Parathyroid adenoma (tissue), 2 donors: ENCODE results near the gene CHRNG.

Source experiments
- H2AFZ ChIP-seq: fragments of 300-600 bp; sonication (generic); one replicate; pipeline ENCODE4 v1.7.0; 2017; ENCODE audit warnings: antibody characterized with exemption, mild to moderate bottlenecking
- H3K27ac ChIP-seq: fragments of 300-600 bp; sonication (generic); one replicate; pipeline ENCODE4 v1.7.0; 2017
- H3K27me3 ChIP-seq: fragments of 300-600 bp; sonication (generic); one replicate; pipeline ENCODE4 v1.7.0; 2017; ENCODE audit warnings: low read length; ENCODE audit not compliant: control insufficient read depth, insufficient read depth
- H3K36me3 ChIP-seq: fragments of 300-600 bp; sonication (generic); one replicate; pipeline ENCODE4 v1.7.0; 2017; ENCODE audit warnings: low read length; ENCODE audit not compliant: control insufficient read depth, insufficient read depth
- H3K4me1 ChIP-seq: fragments of 300-600 bp; sonication (generic); one replicate; pipeline ENCODE4 v1.7.0; 2017; ENCODE audit warnings: control low read depth
- H3K4me2 ChIP-seq: fragments of 300-600 bp; sonication (generic); one replicate; pipeline ENCODE4 v1.7.0; 2017; ENCODE audit warnings: low read length
- H3K4me3 ChIP-seq: fragments of 300-600 bp; sonication (generic); one replicate; pipeline ENCODE4 v1.7.0; 2017; ENCODE audit warnings: low read depth, low read length
- H3K79me2 ChIP-seq: fragments of 300-600 bp; sonication (generic); one replicate; pipeline ENCODE4 v1.7.0; 2017; ENCODE audit warnings: control low read depth
- H3K9ac ChIP-seq: fragments of 300-600 bp; sonication (generic); one replicate; pipeline ENCODE4 v1.7.0; 2017; ENCODE audit warnings: mild to moderate bottlenecking
- H3K9me3 ChIP-seq: fragments of 300-600 bp; sonication (generic); one replicate; pipeline ENCODE4 v1.7.0; 2017; ENCODE audit warnings: low read length; ENCODE audit not compliant: control insufficient read depth
- TF ChIP-seq, protein P1 (sequence below): fragments of 300-600 bp; sonication (generic); IDR thresholded peaks from one replicate; pipeline ENCODE4 v1.7.0; 2017; ENCODE audit warnings: antibody characterized with exemption, mild to moderate bottlenecking
- donor health status: primary hyperparathyroidism.

The CHRNG gene

DNA sequence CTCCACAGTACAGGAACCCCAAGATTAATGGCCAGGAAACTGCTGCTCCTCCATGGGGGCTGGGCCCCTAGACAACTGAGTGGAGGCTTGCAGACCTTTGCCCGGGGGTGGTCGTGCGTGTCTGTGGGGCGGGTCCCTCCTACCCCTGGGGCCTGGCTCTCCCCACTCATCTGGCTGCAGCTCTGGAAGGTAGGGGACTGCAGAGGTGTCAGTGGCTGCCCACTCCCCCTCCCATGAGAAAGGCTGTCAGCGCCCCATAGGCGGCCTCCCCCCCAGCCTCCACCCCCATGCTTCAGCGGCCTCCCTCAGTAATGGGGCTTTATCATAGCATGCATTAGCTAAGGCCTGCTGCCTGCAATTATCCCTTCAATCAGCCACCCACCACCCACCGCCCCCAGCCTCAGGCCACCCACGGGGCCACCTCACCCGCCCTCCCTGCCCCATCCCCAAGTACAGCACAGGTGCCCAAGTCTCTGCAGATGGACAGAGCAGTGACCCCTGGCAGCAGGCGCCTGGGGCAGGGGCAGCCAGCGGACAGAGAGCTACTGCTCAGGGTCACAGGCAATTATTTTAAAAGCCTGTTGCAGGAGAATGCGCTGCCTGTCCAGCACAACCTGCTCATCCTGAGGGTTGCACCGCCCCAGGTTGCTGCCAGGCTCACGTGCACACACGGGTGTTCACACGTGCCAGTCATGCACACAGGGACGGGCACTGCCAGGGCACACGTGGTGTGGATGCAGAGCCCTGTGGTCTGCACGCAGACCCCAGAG lies 42.8 kb upstream of the CHRNG start:
- no peaks in the 10 kb centered on the region for H3K9me3 ChIP-seq
- H2AFZ ChIP-seq, result no peak overlapping the region
- H3K9ac ChIP-seq, result no peak overlapping the region
- no peak overlapping the region for H3K4me2 ChIP-seq
- H3K4me3 ChIP-seq, result no peak overlapping the region
- H3K27ac ChIP-seq, result no peak overlapping the region
- no peaks in the 10 kb centered on the region for H3K79me2 ChIP-seq
- no peaks in the 10 kb centered on the region for H3K36me3 ChIP-seq
- TF ChIP-seq, protein P1, sequence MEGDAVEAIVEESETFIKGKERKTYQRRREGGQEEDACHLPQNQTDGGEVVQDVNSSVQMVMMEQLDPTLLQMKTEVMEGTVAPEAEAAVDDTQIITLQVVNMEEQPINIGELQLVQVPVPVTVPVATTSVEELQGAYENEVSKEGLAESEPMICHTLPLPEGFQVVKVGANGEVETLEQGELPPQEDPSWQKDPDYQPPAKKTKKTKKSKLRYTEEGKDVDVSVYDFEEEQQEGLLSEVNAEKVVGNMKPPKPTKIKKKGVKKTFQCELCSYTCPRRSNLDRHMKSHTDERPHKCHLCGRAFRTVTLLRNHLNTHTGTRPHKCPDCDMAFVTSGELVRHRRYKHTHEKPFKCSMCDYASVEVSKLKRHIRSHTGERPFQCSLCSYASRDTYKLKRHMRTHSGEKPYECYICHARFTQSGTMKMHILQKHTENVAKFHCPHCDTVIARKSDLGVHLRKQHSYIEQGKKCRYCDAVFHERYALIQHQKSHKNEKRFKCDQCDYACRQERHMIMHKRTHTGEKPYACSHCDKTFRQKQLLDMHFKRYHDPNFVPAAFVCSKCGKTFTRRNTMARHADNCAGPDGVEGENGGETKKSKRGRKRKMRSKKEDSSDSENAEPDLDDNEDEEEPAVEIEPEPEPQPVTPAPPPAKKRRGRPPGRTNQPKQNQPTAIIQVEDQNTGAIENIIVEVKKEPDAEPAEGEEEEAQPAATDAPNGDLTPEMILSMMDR, result no peak
- no peaks in the 10 kb centered on the region for H3K4me1 ChIP-seq
- H3K27me3 ChIP-seq, result no peaks in the 10 kb centered on the region

DNA sequence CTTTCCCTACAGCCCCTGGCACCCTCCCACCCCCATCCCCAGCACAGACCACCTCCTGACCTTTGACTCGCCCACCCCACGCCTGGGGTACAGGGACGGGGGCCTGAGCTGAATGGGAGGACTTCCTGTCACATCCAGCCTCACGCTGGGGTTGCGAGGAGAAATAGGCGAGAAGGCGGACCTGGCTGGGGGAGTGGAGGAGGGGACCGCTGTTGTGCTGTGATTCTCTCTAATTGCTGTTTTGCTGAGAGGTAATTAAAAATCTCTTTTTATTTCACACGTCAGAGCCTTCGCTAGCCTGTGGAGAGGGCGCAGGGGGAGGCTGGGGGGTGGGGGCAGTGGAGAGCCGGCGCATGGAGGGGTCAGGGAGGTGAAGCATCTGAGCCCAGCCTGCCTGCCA lies 42.1 kb upstream of the CHRNG start:
- Histone ChIP-seq H3K4me3 (no peak overlapping the region), H3K4me2 (no peak overlapping the region)

DNA sequence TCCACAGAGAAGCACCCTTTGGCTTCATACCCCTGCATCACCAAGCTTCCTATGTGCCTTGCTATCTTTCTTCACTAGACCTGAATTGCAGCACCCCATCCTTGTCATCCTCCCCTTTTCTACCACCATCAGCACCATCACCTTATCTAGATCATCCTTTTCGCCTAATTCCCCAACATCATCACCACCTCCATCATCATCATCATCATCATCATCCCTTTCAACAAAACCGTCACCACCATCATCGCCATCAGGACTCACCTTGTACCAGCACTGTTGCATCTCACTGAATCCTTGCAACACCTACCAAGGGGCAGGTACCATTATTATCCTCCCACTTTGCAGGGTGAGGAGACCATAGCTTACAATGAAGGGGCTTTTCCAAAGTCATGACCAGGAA lies 41.0 kb upstream of the CHRNG start:
- H3K9ac ChIP-seq, result no peak overlapping the region
- H2AFZ ChIP-seq, result no peak overlapping the region
- TF ChIP-seq, protein P1, result no peak
- no peaks in the 10 kb centered on the region for H3K79me2 ChIP-seq
- H3K9me3 ChIP-seq, result no peaks in the 10 kb centered on the region
- no peak overlapping the region for H3K4me3 ChIP-seq
- no peaks in the 10 kb centered on the region for H3K4me1 ChIP-seq
- no peaks in the 10 kb centered on the region for H3K36me3 ChIP-seq
- no peak overlapping the region for H3K4me2 ChIP-seq
- H3K27ac ChIP-seq, result no peak overlapping the region
- H3K27me3 ChIP-seq, result no peaks in the 10 kb centered on the region

More for the DNA sequence above, 42.1 kb upstream of the CHRNG start:
- no peaks in the 10 kb centered on the region for H3K79me2 ChIP-seq
- no peaks in the 10 kb centered on the region for H3K9me3 ChIP-seq
- H2AFZ ChIP-seq, result no peak overlapping the region
- H3K27me3 ChIP-seq, result no peaks in the 10 kb centered on the region
- TF ChIP-seq, protein P1, result no peak
- no peak overlapping the region for H3K27ac ChIP-seq
- H3K4me1 ChIP-seq, result no peaks in the 10 kb centered on the region
- H3K9ac ChIP-seq, result no peak overlapping the region
- H3K36me3 ChIP-seq, result no peaks in the 10 kb centered on the region

DNA sequence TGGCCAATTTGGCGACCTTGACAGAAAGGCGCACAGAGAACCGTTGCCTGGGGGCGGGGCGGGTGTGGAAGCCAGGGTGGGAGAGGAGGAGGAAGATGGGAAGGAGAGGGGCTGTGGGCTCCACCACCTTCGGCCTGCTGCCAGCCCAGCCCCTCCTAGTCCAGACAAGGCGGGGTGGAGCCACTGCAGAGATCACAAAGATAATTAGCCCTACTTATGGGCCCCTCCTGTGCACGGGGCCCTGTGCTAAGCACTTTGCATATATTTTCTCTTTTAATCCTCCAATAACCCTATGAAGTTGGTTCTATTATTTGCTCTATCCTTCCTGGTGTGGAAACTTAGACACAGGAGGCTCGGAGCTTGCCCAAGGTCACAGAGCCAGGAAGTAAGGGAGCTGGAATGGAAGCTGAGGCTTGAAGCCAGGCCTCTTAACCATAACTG lies 38.1 kb upstream of the CHRNG start:
- Histone ChIP-seq H3K4me1 (no peaks in the 10 kb centered on the region), H3K4me2 (no peak overlapping the region), H3K27me3 (no peaks in the 10 kb centered on the region), H3K9me3 (no peaks in the 10 kb centered on the region), H3K36me3 (no peaks in the 10 kb centered on the region), H3K27ac (no peak overlapping the region), H3K79me2 (no peaks in the 10 kb centered on the region), H3K4me3 (no peak overlapping the region), H3K9ac (no peak overlapping the region), H2AFZ (no peak overlapping the region)
- TF ChIP-seq, protein P1, result no peak
